Epithelial cell of esophagus (primary cell): Measurements from ENCODE around the gene ACBD6.

Experiments
- DNase-seq: peaks from one replicate; pipeline ENCODE4 v3.0.0; 2010; ENCODE audit warnings: low read depth
- H3K4me3 ChIP-seq: 2 replicates; pipeline ENCODE4 v1.5.1; 2011; ENCODE audit warnings: mild to moderate bottlenecking, low read length, control low read depth
- CTCF ChIP-seq: IDR thresholded peaks from 2 replicates; pipeline ENCODE4 v1.5.1; 2011; ENCODE audit warnings: low read depth, mild to moderate bottlenecking, low read length, control low read depth, inconsistent platforms; ENCODE audit not compliant: insufficient read depth; ENCODE audit errors: missing control alignments

Gene ACBD6

DNA sequence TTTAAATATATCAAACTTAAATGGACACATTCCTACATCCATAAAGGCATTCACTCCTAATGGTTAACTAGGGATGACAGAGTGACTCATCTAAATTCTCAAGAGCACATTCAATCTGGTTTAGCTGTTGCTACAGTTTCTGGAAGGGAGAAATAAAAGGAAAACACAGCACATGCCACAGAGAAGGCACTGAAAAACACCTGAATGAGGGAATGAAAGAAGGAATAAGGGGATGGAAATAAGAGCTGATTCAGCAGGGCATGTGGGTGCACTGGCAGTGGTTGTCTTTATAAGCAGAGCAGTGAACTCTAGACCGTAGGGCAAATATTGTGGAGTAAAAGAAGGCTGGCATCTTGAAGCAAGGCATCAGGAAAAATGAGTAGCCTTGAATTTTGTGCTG lies 193.0 kb downstream of the ACBD6 start:
- no peak overlapping the region for H3K4me3 ChIP-seq
- DNase-seq = peak; percentile 60
- TF ChIP-seq CTCF = no peak

- no peak for DNase-seq
- H3K4me3 ChIP-seq = no peak overlapping the region
- TF ChIP-seq CTCF = no peak
Measured at GRCh38 chr1:180301135-180301742, 201.1 kb downstream of the ACBD6 start.

DNA sequence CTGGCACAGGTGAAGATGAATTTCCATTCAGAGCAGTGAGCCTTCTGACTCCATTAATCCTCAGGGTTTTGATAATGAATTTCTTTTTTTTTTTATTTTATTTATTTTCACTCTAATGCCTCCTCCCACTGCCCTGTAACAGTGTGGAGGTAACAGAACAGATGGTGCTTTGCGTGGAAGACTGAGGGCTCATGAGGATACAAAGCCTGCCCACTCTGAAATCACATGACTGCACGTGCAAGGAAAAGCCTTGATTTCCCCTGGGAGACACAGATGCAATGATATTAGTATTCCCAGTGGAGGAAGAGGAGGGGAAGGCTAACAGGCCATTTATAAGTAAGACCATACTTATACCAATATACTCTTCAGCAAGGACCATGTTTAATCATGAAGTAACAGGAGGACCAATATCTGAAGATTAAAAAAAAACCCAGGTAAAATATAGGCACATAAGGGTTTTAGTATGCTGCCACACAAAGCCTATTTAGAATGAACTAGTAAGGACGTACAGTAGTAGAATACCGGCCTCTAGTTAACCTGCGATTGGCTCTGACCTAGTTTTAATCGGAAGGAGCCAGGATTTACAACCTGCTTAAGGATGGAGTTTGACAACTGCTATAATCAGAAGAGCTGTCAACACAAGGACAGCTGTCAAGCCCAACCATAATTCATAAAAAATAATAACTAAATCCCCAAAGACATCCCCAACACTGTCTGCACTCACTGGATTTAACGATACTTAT lies 202.7 kb downstream of the ACBD6 start:
- DNase-seq = no peak
- H3K4me3 ChIP-seq = no peak overlapping the region
- no peak for TF ChIP-seq CTCF

DNA sequence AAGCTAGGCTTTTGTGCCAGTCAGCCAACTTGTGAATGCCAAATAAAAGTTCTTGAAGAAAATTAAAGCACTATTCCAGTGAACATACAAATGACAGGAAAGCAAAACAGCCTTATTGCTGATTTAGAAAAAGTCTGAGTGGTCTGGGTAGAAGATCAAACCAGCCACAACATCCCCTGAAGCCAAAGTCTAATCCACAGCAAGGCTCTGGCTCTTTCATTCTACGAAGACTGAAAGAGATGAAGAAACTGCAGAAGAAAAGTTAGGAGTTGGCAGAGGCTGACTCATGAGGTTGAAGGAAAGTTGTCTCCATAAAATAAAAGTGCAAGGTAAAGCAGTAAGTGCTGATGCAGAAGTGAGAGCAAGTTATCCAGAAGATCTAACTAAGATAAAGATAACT lies 206.4 kb downstream of the ACBD6 start:
- no peak for TF ChIP-seq CTCF
- no peak for DNase-seq
- H3K4me3 ChIP-seq = no peak overlapping the region

DNA sequence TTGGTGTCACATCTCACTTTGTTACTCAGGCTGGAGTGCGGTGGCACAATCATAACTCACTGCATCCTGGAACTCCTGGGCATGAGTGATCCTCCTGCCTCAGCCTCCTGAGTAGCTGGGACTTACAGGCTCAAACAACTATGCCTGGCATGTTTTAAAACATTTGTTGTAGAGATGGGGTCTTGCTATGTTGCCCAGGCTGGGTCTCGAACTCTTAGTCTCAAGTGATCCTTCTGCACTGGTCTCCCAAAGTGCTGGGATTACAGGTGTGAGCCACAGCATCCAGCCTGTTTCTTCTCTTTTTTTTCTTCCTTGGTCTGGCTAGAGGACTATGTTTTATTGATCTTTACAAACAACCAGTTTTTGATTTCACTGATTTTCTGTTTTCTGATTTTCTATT lies 207.7 kb downstream of the ACBD6 start:
- DNase-seq = no peak
- TF ChIP-seq CTCF = no peak
- no peak overlapping the region for H3K4me3 ChIP-seq

DNA sequence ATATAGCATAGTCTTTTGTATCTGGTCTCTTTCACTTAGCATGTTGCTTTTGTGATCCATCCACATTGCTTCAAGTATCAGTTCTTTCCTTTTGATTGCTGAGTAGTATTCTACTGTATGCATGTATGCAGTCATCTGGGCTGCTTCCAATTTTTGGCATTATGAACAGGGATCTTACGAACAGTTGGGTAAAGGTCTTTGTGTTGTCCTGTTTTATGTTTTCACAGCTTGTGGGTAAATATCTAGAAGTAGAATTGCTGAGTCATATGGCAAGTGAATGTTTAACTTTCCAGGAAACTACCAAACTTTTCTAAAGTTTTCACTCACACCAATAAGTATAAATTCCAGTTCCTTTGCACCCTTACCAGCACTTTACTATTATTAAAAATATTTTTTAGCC lies 211.4 kb downstream of the ACBD6 start:
- TF ChIP-seq CTCF = no peak
- no peak overlapping the region for H3K4me3 ChIP-seq
- DNase-seq = no peak
